Measurements from ENCODE around the gene SH3BP2.
A peak's percentile ranks its signal among the peaks of the same experiment; 100 is the strongest.

The SH3BP2 gene

GRCh38 chr4:2875556-2875955 lies 82.7 kb downstream of the SH3BP2 start:
- DNase-seq (ENCODE audit: low read depth in 2 of 2), result no peak

GRCh38 chr4:2878346-2878745 lies 85.5 kb downstream of the SH3BP2 start:
- DNase-seq (ENCODE audit: low read depth in 2 of 2), result no peak

GRCh38 chr4:2879026-2879425 lies 86.1 kb downstream of the SH3BP2 start:
- no peak for DNase-seq (ENCODE audit: low read depth in 2 of 2)

GRCh38 chr4:2881431-2881830 lies 88.5 kb downstream of the SH3BP2 start:
- DNase-seq (ENCODE audit: low read depth in 2 of 2), result no peak

GRCh38 chr4:2882341-2882740 lies 89.5 kb downstream of the SH3BP2 start:
- no peak for DNase-seq (ENCODE audit: low read depth in 2 of 2)

- no peak for DNase-seq (ENCODE audit: low read depth in 2 of 2)
Measured at GRCh38 chr4:2886161-2886560, 93.3 kb downstream of the SH3BP2 start.

- DNase-seq (ENCODE audit: low read depth in 2 of 2), result no peak
Measured at GRCh38 chr4:2886622-2887021, 93.7 kb downstream of the SH3BP2 start.

- DNase-seq (ENCODE audit: low read depth in 2 of 2), result no peak
Measured at GRCh38 chr4:2887343-2887742, 94.5 kb downstream of the SH3BP2 start.

GRCh38 chr4:2888886-2889285 lies 96.0 kb downstream of the SH3BP2 start:
- peak; percentile 4 to 23 for DNase-seq (ENCODE audit: low read depth in 2 of 2)
